ENCODE results near the gene SPINK5. TPM values are rescaled to one million over a fixed set of nuclear protein-coding genes. Genes with fewer than 3 reads are reported as not detected.

SPINK5 gene
- total RNA-seq, 1 donor from 2014 or later: 19.7 TPM

DNA sequence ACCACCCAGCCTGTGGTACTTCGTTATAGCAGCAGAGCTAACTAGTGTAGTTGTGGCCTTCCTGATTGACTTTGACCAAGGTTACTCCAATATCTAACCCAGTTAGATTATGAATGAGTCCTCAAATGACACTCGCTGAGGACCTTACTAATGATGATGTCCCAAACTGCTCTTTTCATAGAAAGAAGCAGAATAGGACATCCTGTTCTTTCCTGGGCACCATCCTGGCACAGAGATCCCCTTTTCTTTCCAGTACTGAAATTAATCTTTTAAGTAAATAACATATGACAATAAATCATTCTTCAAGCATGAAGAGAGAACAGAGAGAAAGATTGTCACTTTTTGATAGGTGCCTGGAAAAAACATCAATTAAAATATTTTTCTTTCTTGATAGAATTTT lies 77.9 kb downstream of the SPINK5 start:
- H3K27ac Mint-ChIP-seq: no peak overlapping the region
- DNase-seq (ENCODE audit: low spot score, unreplicated experiment): no peak
- H3K4me1 Mint-ChIP-seq (ENCODE audit: low read depth): peaks cover 24% of the 10 kb centered on the region
- TF ChIP-seq CTCF (IDR thresholded peaks at IDR 0.05; ENCODE audit: unreplicated experiment): no peak
- H3K27me3 Mint-ChIP-seq: no peaks in the 10 kb centered on the region
- peaks cover 8% of the 10 kb centered on the region for H3K9me3 Mint-ChIP-seq (ENCODE audit: low read depth)
- no peak overlapping the region for H3K4me3 Mint-ChIP-seq (ENCODE audit: low read depth)
- H3K36me3 Mint-ChIP-seq (ENCODE audit: insufficient read depth): peaks cover 7% of the 10 kb centered on the region

- Mint-ChIP-seq H3K27ac (peak overlapping the region; percentile 94), H3K4me1 (ENCODE audit: low read depth) (peaks cover 45% of the 10 kb centered on the region), H3K9me3 (ENCODE audit: low read depth) (peaks cover 8% of the 10 kb centered on the region), H3K4me3 (ENCODE audit: low read depth) (peak overlapping the region; percentile 43), H3K36me3 (ENCODE audit: insufficient read depth) (peaks cover 5% of the 10 kb centered on the region), H3K27me3 (no peaks in the 10 kb centered on the region)
- DNase-seq (ENCODE audit: low spot score, unreplicated experiment): no peak
- TF ChIP-seq CTCF (IDR thresholded peaks at IDR 0.05; ENCODE audit: unreplicated experiment): no peak
These were observed 82.1 kb downstream of the SPINK5 start for GRCh38 chr5:148145916-148146315.

DNA sequence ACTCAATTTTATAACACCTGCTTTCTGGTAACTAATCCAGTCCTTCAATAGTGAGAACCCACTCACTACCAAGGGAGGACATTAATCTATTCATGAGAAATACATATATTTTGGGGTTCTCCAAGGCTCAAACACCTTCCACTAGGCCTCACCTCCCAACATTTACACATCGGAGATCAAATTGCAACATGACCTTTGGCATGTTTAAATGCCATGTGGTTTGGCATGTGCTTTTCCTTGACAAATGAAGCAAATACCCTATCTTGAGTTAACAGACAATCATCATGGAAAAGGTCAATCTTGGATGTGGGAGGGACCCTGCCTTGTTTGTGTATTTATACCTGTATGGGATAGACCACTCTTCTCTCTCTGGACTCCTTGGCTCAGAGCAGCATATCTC lies 82.7 kb downstream of the SPINK5 start:
- TF ChIP-seq CTCF (IDR thresholded peaks at IDR 0.05; ENCODE audit: unreplicated experiment): no peak
- Mint-ChIP-seq H3K27me3 (no peaks in the 10 kb centered on the region), H3K36me3 (ENCODE audit: insufficient read depth) (peaks cover 5% of the 10 kb centered on the region), H3K4me3 (ENCODE audit: low read depth) (no peak overlapping the region), H3K27ac (peak overlapping the region; percentile 94), H3K9me3 (ENCODE audit: low read depth) (peaks cover 8% of the 10 kb centered on the region), H3K4me1 (ENCODE audit: low read depth) (peaks cover 45% of the 10 kb centered on the region)
- no peak for DNase-seq (ENCODE audit: low spot score, unreplicated experiment)

- Mint-ChIP-seq H3K36me3 (ENCODE audit: insufficient read depth) (peaks cover 4% of the 10 kb centered on the region), H3K9me3 (ENCODE audit: low read depth) (peaks cover 7% of the 10 kb centered on the region), H3K27me3 (no peaks in the 10 kb centered on the region), H3K4me1 (ENCODE audit: low read depth) (peaks cover 46% of the 10 kb centered on the region), H3K4me3 (ENCODE audit: low read depth) (no peak overlapping the region), H3K27ac (peak overlapping the region; percentile 94)
- no peak for DNase-seq (ENCODE audit: low spot score, unreplicated experiment)
- no peak for TF ChIP-seq CTCF (IDR thresholded peaks at IDR 0.05; ENCODE audit: unreplicated experiment)
These were observed 83.6 kb downstream of the SPINK5 start for GRCh38 chr5:148147415-148147814.

DNA sequence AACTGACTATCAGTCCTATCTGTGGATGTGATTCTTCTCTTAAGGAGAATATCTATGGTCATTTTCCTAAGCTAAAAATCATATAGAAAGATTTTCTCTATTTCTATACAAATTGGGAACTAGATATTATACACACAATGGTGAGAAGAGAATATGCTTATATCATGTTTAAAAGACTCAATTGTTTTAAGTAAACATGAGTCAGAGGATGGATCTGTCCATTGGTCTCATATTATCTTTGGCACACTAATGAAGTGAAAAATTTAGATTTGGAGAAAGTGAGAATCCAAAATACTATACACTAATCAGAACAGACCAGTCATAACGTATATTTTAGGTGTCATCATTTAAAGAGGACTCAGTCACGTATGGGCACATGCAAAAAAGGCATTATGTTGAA lies 88.1 kb downstream of the SPINK5 start:
- Mint-ChIP-seq H3K4me3 (ENCODE audit: low read depth) (no peak overlapping the region), H3K9me3 (ENCODE audit: low read depth) (peaks cover 13% of the 10 kb centered on the region), H3K36me3 (ENCODE audit: insufficient read depth) (peaks cover under 1% of the 10 kb centered on the region), H3K27me3 (no peaks in the 10 kb centered on the region), H3K27ac (no peak overlapping the region), H3K4me1 (ENCODE audit: low read depth) (peaks cover 22% of the 10 kb centered on the region)
- no peak for DNase-seq (ENCODE audit: low spot score, unreplicated experiment)
- TF ChIP-seq CTCF (IDR thresholded peaks at IDR 0.05; ENCODE audit: unreplicated experiment): no peak

All from progenitor cell of endocrine pancreas (in vitro differentiated cells).